C4-2B (cell line): ENCODE results near the gene ACKR2.

ENCODE experiments used
- H3K27ac ChIP-seq: fragments of 450-650 bp; 2 replicates; pipeline ENCODE4 v1.5.1; 2017
- CTCF ChIP-seq: fragments of 450-650 bp; conservative IDR thresholded peaks from 2 replicates; pipeline ENCODE4 v1.5.1; 2017; ENCODE audit warnings: mild to moderate bottlenecking
- ZFX ChIP-seq: fragments of 450-650 bp; IDR thresholded peaks from 2 replicates; pipeline ENCODE4 v1.6.1; 2017

Gene ACKR2

GRCh38 chr3:42911551-42911950, 102.3 kb downstream of the ACKR2 start:
- no peak overlapping the region for H3K27ac ChIP-seq
- TF ChIP-seq CTCF, result no peak
- no peak for TF ChIP-seq ZFX

GRCh38 chr3:42914771-42915515, 105.7 kb downstream of the ACKR2 start:
- no peak for TF ChIP-seq CTCF
- TF ChIP-seq ZFX, result no peak
- H3K27ac ChIP-seq, result no peak overlapping the region
